HG02973 (cell line): Measurements from ENCODE around the gene GNAZ.
A peak's percentile ranks its signal among the peaks of the same experiment; 100 is the strongest.
"Not testable (repeated sequence)": the region's sequence is repeated elsewhere in the genome, so short reads cannot be mapped to it uniquely, and the experiment has no call there.

Experiments used
- ATAC-seq: cut with Tn5 transposase; IDR thresholded peaks from one replicate; pipeline ENCODE4 v1.9.1; 2021; ENCODE audit warnings: moderate library complexity; ENCODE audit not compliant: unreplicated experiment

GNAZ gene

DNA sequence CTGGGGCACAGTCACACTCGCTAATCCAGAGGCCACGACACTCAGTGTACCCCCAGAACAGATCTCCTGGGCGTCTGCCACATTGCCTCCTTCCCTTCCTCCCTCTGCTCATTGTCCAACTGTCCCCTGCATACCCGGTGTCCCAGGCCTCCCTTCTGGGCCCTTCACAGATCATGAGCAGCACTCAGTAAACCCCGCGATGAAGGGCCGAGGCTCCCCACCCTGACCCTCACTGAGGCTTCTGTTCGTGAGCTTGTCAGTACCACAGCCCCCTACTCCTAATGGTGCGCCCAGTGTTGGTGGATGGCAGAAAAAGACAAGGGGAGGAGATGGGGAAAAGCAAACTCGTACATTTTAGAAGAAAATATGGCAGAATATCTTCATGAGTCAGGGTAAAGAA lies 58.8 kb downstream of the GNAZ start:
- ATAC-seq, result no peak

DNA sequence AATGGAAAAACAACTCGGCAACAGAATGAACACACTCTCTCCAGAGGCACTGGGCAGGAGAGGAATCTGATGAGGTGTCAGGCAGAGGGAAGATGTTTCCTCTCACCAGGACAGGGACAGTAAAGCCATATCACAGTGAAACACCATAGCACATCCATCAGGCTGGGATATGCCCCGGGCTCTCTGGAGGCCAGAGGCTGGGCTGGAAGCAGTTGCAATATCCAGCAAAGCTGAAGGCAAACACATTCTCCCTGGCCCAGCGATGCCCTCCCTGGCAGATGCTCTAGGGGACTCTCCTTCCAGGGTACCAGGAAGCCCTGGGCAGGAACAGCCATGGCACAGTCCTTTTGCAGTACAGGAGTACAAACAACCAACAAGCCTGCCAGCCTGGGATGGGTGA lies 60.4 kb downstream of the GNAZ start:
- no peak for ATAC-seq

DNA sequence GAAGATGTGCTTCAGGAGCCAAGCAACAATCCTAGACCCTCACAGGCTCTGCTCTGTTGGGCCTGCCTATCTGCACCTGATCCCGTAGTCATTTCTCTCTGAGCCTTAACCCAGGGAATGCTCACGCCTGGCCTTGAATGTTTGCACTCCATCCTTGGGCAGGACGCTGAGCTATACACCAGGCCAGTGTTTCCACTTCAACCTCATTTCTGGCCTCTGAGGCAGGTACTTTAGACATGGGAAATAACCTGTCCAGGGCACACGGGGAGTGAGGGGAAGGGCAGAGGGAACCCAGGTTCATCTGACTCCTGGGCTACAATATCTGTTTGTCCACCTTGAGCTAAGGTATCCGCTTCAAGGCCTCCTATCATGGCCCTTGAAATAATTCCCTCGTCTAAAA lies 61.6 kb downstream of the GNAZ start:
- ATAC-seq, result no peak

DNA sequence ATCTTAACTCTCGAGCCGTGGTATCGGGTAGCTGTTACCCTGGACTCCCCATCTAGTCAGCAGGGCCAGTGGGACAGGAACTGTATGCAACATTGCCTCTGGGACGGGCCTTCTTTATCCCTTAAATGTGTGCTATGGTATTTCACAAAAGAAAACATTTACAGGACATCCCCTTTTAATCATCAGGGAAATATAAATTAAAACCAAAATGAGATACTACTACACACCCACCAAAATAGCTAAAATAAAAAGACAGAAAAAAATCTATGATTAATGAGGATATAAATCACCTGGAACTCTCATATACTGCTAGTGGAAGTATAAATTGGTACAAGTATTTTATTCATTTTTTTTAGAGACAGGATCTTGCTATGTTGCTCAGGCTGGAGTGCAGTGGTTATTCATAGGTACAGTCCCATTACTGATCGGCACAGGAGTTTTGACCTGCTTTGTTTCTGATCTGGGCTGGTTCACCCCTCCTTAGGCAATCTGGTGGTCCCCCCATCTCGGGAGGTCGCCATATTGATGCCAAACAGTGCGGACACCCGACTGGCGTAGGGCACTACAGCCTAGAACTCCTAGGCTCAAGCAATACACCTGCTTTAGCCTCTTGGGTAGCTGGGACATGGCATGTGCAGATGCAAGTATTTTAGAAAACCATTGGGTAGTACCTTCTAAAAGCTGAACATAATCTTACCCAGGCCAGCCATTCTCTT lies 62.2 kb downstream of the GNAZ start:
- no peak for ATAC-seq

DNA sequence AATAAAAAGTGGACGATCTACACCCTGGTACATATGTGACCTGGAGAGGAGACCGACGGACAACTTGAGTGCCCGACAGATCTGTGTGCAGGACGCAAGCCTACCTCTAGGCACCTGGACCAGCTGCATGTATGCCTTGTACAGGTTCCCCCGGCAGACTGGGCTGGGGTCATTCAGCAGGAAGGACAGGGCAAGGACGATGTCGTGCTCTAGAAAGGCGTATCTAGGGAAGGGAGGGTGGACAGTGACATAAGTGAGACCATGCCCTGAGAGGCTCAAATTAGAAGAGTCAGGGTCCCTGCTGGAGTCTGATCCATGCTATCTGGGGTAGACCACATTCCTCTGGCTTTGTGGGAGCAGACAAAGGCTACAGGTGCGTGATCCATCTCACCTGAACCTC lies 63.6 kb downstream of the GNAZ start:
- no peak for ATAC-seq

DNA sequence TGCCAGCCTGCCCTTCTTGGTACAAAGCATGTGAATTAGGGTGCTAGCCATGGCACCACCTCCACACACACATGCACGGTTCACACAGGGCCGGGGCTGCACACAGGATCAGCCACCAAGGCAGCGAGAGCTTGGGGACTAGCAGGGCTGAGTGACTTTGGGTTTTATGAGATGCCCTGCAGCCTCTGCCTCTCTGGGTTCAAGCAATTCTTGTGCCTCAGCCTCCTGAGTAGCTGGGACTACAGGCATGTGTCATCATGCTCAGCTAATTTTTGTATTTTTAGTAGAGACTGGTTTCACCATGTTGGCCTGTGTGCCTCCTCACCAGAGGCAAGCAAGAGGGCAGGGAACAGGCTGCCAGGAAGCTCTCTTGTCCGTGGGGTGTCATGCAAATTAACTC lies 66.7 kb downstream of the GNAZ start:
- not testable (repeated sequence) for ATAC-seq

DNA sequence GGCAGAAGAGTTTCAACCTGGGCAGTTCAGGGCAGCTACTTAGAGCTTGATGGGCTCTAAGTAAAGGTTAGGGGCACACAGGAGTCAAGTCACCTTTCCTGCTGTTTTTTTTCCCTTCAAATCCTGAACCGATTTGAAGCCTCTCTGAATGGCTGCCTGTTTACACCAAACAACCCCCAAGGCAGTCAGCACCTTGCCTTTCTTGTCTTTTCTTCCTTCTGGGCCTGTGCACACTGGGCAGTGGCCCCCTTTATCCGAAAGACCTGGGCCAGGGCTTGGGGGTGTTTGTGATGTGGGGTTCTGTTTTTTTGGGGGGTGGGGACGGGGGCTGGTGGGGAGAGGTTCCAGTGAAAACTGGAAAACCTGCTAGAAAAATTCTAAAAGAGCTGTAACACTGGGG lies 67.1 kb downstream of the GNAZ start:
- no peak for ATAC-seq

DNA sequence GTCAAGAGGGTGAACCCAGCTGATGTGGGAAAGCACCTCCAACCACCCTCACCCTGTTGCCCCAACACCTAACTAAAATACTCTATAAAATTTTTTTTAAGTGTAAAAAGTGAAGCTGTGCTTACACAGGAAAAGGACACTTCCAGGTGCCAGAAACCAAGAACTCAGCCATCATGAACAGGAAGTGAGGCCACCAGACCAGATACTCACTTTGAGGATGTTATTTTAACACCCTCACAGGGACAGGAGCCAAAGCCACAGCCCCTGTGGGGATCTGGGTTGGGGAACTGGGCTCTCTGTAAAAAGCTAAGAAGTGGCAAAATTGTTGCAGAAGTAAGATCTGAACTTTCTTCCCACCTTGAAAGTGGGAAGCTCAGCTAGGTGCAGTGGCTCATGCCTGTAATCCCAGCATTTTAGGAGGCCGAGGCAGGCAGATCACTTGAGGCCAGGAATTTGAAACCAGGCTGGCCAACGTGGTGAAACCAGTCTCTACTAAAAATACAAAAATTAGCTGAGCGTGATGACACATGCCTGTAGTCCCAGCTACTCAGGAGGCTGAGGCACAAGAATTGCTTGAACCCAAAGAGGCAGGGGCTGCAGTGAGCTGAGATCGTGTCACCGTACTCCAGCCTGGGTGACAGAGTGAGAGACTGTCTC lies 67.7 kb downstream of the GNAZ start:
- no peak for ATAC-seq

DNA sequence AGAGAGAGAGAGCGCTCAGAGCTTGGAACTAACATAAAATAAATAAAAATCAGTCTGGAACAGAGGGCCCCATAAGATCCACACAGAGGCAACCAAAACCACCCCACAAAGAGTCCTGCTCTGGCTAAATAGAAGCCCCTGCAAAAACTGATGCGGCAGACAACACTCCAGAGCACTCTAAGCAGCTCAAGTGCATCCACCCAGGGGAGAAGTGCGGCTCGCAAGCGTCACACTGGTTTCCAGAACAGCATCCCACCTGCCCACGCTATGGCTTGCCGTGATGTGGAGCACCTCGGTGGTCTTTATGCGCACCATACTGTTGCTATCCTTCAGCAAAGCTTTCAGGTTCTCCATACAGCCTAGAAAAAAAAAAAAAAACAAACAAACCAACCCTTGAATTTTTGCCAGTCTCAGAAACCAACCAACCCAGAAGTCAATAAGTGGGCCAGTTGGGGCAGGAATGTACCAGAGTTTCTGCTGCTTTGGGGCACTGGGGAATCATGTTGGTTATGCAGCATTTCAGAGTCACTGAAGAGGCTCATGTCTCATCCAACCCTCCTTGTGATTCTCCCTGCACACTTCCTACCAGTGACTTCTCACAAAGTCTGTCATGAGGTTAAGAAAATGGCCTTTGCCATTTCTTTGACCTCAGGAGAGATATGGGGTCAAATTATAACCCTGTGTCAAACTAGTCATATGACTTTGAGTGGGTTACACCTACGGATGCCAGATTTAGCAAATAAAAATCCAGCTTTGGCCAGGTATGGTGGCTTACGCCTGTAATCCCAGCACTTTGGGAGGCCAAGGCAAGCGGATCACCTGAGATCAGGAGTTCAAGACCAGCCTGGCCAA lies 68.5 kb downstream of the GNAZ start:
- no peak for ATAC-seq

DNA sequence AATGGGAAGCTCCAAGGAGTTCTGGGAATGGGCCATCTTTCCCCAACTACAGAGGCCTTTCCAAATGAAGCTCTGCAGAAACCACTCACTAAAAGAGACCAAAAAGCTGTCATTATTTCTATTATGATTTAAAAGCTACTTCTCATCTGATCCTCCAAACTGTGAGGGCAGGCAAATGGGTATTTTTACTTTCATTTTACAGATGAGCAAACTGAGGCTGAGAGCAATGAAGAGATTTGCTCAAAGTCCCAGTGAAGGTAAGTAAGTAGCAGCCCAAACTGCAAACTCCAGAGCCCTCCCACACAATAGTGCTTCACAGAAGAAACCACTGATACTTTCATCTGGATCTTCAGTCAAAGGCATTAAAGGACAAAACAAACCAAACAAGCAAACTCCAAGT lies 70.1 kb downstream of the GNAZ start:
- ATAC-seq, result no peak

DNA sequence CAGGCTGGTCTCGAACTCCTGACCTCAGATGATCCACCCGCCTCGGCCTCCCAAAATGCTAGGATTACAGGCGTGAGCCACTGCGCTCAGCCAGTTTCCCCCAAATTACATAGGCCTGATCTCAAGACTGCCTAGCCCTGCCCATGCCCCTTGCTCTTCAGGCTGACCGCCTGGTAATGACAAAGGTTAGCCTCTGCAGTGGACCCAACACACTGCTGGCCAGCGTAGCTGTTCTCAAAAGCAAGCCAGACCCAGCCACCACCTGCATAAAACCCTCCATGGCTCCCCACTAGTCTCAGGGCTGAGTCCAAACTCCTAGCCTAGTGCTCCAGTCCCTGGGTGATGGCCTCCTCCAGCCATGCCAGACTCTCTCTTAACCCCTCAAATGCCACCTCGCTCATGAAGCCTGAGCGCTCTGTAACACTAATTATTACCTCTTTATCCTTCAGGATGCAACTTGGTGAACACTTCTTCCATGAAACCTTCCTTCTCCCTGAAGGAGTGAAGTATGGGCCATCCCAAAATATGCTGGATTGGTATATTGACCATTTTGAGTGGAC lies 72.3 kb downstream of the GNAZ start:
- no peak for ATAC-seq

DNA sequence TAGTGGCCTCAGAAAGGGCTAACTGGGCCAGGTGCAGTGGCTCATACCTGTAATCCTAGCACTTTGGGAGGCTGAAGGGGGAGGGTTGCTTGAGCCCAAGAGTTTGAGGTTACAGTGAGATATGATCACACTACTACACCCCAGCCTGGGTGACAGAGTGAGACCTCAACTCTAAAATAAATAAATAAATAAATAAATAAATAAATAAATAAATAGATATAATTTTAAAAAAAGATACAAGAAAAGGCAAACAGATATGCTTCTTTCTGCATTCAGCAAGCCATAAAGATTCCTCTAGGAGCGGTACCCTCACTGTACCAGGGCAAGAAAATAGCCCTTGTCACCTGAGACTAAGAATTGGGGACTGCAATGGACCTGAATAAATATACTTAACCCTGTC lies 72.8 kb downstream of the GNAZ start:
- ATAC-seq, result no peak

DNA sequence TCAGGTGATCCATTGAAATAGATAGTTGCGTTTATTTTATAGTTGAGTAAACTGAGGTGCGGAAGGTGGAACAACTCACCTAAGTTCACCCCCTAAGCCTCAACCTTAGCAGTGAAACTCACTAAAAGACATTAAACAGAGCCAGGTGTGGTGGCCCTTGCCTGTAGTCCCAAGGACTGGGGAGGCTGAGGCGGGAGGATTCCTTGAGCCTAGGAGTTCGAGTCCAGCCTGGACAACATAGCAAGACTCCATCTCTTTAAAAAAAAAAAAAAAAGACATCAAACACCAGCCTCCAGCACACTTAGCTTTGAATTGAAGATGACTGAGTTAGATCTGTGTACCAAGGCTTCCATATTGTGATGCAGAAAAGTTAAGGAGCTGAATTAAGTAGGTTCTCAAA lies 74.1 kb downstream of the GNAZ start:
- ATAC-seq, result no peak

DNA sequence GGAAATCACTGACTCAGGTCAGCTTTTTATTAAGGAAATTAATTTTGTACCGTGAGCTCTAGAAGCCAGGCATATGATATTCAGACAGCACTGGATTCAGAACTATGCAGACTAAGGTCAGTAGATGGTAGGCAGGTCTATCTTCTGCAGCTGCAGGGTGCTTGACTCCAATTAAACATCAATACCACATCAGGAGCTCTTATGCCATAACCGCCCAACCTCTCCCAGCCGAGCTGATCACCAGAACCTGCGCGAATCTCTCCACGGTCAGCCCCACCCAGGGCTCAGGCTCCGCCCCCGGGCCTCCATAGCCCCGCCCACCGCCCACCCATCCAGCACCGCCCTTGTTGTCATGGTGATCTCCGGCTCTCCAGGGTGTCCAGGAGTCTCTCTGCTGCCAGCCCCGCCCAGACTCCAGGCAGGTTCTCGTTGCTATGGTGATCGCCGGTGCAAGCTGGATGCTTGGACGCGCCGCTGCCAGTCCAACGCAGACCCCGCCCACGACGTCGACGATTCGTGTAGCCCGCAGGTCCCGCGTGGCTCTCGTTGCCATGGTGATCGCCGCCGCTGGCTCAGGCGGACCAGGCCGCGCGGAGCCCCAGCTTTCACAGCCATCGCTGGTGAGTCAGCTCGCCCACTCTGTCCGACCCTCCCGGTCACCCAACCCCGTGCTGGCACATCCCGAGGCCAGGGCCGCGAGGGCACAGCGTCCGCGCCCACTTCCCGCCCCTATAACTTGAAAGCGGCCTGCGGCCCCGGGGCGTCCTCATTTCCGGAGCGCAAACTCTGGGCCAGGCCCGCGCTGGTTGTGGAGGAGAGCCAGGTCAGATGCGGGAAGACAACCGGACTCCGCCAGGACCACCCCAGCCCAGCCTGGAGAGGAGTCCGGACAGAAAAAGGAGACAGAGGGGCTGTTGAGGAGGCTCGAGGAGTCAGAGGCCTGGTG lies 74.9 kb downstream of the GNAZ start, which contains the start of gene RAB36:
RAB36 (plus strand) TSS at position 546 of the 946 bp plus-strand sequence. CDS start 1,140 bp downstream, outside the sequence.
- ATAC-seq, result peak; percentile 35

DNA sequence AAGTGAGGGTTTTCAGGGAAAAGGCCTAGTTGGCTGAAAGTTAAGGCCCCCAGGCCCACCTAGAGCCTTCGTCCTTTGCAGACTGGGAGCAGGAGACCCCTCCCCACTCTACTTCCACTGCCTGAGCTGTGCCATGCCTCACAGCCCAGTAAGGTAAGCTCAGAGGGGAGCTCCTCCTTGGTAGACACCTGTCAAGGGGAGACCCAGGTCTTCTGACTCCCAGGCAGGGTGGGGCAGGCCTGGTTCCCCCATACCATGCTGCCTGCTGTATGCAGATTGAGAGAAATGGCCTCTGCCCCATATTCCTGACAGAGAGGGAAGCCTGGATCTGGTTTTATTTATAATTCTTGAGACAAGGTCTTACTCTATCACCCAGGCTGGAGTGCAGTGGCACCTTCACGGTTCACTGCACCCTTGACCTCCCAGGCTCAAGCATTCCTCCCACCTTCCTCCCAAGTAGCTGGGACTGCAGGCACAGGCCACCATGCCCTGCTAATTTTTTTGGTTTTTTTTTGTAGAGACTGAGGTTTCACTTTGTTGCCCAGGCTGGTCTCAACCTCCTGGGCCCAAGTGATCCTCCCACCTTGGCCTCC lies 75.7 kb downstream of the GNAZ start:
- ATAC-seq, result no peak

DNA sequence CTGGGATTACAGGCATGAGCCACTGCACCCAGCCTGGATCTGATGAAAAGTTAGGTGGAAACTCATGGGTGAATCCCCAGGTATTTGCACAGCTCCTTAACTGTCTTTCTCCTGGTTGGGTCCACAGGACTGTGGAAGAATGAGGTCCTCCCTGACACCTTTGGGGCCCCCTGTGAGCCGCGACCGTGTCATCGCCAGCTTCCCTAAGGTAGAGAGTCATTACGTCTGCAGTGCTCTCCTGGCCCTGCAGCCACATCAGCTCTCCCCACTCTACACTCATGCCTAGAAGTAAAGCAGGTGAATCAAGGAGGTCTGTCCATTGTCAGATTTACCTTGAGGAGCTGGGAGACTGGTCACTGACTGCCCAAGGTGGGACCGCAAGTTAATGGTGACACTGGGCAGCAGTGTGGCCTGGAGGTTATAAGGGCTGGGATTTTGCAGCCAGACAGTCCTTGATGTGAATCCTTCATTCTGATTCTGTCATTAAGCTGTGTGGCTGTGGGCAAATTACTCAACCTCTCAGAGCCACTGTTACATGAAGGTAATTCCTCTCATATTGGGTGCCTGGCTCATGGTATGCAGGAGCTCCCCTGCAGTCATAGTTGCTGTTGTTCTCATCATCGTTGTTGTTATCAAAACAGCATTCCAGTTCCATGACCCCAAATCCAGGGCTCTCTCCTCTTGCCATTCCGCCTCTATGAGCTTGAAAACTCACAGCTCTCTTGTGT lies 76.3 kb downstream of the GNAZ start:
- ATAC-seq, result no peak

DNA sequence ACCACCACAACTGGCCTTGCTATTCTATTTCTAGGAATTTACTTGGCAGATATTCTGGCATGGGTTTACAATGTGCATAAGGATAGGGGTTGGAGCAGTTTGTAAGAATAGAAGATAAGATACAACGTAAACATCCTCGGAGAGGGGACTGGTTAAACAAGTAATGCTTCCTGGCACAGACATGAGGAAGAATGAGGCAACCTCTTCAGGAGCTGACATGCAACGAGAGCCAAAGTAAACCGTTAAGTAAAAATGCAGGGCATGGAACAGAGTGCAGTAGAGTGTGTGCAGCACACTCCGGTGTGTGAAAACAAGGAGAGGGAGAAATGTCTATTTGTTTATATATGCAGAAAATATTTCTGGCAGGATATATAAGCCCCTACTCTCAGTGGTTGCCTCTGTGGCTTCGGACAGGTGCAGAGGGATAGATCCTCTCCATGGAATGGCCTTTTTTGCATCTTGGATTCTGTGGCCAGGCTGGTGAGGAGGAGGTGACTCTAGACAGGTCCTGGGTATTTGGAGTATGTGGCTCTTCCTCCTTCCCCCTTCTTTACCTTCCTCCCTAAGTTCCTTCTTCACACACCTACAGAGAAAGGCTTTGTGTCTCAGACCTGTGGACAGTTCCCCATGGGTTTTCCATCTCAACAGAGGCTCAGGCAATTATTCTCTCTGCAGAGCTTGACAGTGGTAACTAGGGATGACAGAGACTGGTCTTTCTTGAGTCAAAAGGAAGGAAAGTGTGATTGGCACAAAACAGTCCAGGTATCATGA lies 77.5 kb downstream of the GNAZ start:
- no peak for ATAC-seq

DNA sequence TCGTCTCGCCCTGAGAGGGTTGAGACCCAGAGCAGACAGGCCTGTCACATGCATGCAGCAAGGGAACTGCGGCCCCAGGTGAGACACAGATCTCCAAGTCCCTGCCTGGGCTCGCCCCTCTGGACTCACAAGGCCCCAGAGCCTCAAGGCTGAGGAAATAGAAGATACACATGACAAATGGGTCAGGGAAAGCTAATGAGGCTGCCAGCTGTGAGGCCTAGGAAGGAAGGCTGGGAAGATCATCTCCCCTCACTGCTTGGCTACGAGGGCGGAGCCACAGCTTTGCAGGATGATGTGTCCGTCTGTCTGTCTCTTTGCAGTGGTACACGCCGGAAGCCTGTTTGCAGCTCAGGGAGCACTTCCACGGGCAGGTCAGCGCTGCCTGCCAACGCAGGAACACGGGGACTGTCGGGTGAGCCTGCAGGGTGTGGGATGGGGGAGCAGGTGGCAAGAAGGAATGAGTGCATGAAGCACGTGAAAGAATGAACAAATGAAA lies 79.5 kb downstream of the GNAZ start:
- no peak for ATAC-seq
